GM08714 (cell line): ENCODE results near the gene XPR1.

Experiments used
- H3K4me3 ChIP-seq: fragments of 200-500 bp; sonication (Bioruptor generic); 2 replicates; pipeline ENCODE4 v1.5.1; 2014; ENCODE audit warnings: mild to moderate bottlenecking, low read length, inconsistent platforms
- ZNF274 ChIP-seq: IDR thresholded peaks from 2 replicates; pipeline ENCODE4 v1.6.1; 2012; ENCODE audit warnings: mild to moderate bottlenecking, low read depth, low read length

Gene XPR1

GRCh38 chr1:180927348-180927747 lies 295.5 kb downstream of the XPR1 start:
- TF ChIP-seq ZNF274, result no peak
- no peak overlapping the region for H3K4me3 ChIP-seq

- H3K4me3 ChIP-seq, result no peak overlapping the region
- TF ChIP-seq ZNF274, result no peak
Observed at GRCh38 chr1:180927841-180928240, 296.0 kb downstream of the XPR1 start.

GRCh38 chr1:180928331-180929230 lies 296.8 kb downstream of the XPR1 start:
- TF ChIP-seq ZNF274, result no peak
- H3K4me3 ChIP-seq, result no peak overlapping the region

- TF ChIP-seq ZNF274, result no peak
- H3K4me3 ChIP-seq, result no peak overlapping the region
Observed at GRCh38 chr1:180929389-180929788, 297.6 kb downstream of the XPR1 start.

- no peak overlapping the region for H3K4me3 ChIP-seq
- no peak for TF ChIP-seq ZNF274
Observed at GRCh38 chr1:180930687-180931086, 298.9 kb downstream of the XPR1 start.

GRCh38 chr1:180931529-180931928 lies 299.7 kb downstream of the XPR1 start:
- H3K4me3 ChIP-seq, result no peak overlapping the region
- TF ChIP-seq ZNF274, result no peak

- H3K4me3 ChIP-seq, result no peak overlapping the region
- no peak for TF ChIP-seq ZNF274
Observed at GRCh38 chr1:180932378-180932777, 300.6 kb downstream of the XPR1 start.

- no peak for TF ChIP-seq ZNF274
- no peak overlapping the region for H3K4me3 ChIP-seq
Observed at GRCh38 chr1:180933141-180933540, 301.3 kb downstream of the XPR1 start.

- H3K4me3 ChIP-seq, result no peak overlapping the region; the same call in 1 of the 2 replicates
- no peak for TF ChIP-seq ZNF274
Observed at GRCh38 chr1:180934563-180934962, 302.7 kb downstream of the XPR1 start.

- TF ChIP-seq ZNF274, result no peak
Observed at GRCh38 chr1:180935326-180936109, 303.7 kb downstream of the XPR1 start.

GRCh38 chr1:180936110-180937011 lies 304.5 kb downstream of the XPR1 start:
- no peak overlapping the region for H3K4me3 ChIP-seq
- no peak for TF ChIP-seq ZNF274

More at GRCh38 chr1:180935326-180936109, 303.7 kb downstream of the XPR1 start:
- no peak overlapping the region for H3K4me3 ChIP-seq

GRCh38 chr1:180937012-180937372 lies 305.2 kb downstream of the XPR1 start:
- no peak for TF ChIP-seq ZNF274
- H3K4me3 ChIP-seq, result no peak overlapping the region

GRCh38 chr1:180937624-180938225 lies 305.9 kb downstream of the XPR1 start:
- TF ChIP-seq ZNF274, result no peak
- H3K4me3 ChIP-seq, result no peak overlapping the region
